ENCODE measurements around the gene NKX3-2.

Gene NKX3-2

DNA sequence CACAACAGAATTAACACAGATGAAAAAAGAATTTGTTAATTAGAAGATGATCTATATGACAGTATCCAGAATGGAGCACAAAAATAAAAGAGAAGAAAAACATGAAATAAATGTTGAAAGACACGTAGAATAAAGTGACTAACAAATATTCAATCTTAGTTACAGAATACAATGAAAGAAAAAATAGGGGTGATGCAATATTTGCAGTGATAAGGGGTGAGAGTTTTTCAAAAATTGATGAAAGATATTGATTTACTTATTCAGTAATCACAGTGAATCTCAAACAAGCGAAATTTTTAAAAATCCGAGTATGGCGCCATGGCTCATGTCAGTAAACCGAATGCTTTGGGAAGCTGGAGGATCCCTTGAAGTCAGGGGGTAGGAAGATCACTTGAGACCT, 39.9 kb downstream of the NKX3-2 start:
- no peak for DNase-seq (ENCODE audit: low spot score)

GRCh38 chr4:13498469-13498868, 45.8 kb downstream of the NKX3-2 start:
- no peak for DNase-seq (ENCODE audit: low spot score)

- no peak for DNase-seq (ENCODE audit: low spot score)
Observed at GRCh38 chr4:13496605-13497004, 47.7 kb downstream of the NKX3-2 start.

- no peak for DNase-seq (ENCODE audit: low spot score)
Observed at GRCh38 chr4:13495753-13496152, 48.6 kb downstream of the NKX3-2 start.

DNA sequence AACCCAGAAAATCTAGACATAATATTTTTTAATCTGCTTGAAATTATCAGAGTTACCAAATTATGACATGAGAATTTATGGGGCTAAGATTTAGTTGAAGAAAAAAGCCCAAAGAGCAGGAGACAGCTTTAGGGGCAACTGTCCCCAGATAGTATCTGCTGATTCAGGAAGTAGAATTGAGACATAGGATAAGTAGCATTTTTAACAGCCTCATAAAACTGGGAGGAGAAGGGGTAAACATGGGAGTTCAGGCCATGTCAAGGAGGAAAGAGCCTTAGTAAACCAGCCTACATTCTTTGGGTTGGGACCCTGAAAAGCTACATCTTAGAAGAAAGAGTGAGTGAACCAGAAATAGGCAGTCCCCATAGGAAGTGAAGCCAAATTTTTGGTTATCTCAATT, 50.5 kb downstream of the NKX3-2 start:
- DNase-seq (ENCODE audit: low spot score), result no peak

GRCh38 chr4:13492747-13493146, 51.6 kb downstream of the NKX3-2 start:
- no peak for DNase-seq (ENCODE audit: low spot score)
